ENCODE measurements around the gene HPCAL1. TPM values are rescaled to one million over a fixed set of nuclear protein-coding genes. Genes with fewer than 3 reads are reported as not detected.

The HPCAL1 gene
- total and polyA plus RNA-seq, 8 donors = 14.0 to 571 (median 85.4) TPM

DNA sequence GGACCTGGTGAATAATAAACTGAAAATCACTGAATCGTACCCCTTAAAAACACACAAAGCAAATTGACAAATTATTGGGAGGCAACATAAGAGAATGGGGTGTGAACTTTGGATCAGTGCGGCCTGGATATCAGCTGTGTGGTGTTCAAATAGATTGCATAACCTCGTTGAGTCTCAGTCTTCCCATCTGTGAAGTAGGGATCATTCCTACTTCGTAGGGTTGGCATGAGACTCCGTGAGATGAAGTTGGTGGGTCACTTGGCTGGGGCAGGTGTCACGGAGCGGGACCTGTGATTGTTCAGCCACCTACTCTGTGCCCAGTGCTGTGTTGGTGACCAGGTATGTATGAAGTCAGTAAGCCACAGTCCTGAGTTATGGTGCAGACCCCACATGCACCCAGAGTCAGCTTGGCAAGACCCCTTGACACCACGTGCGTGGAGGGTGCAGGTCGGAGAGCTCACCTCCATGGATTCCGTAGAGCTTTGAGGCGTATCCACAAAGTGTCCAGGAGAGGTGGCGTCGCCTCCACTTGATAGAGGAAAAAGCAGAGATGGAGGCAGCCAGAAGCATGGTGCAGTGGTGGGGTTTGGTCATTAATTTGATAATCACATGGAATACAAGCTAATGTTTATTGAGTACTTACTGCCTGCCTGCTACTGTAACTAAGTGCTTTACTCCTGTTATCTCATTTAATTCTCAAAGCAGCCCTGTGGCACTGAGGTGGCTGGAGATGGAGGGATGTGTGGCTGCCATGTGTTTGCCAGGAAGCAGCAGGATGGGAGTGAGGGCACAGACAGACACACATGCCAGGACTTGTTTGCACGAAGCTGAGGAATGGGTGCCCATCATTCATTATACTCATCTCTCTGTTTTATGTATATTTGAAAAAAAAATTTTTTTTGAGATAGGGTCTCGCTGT lies 35.8 kb downstream of the HPCAL1 start:
- intact Hi-C loops (cut with DNase I; ENCODE audit: low total_unique reads) = no loop called here

DNA sequence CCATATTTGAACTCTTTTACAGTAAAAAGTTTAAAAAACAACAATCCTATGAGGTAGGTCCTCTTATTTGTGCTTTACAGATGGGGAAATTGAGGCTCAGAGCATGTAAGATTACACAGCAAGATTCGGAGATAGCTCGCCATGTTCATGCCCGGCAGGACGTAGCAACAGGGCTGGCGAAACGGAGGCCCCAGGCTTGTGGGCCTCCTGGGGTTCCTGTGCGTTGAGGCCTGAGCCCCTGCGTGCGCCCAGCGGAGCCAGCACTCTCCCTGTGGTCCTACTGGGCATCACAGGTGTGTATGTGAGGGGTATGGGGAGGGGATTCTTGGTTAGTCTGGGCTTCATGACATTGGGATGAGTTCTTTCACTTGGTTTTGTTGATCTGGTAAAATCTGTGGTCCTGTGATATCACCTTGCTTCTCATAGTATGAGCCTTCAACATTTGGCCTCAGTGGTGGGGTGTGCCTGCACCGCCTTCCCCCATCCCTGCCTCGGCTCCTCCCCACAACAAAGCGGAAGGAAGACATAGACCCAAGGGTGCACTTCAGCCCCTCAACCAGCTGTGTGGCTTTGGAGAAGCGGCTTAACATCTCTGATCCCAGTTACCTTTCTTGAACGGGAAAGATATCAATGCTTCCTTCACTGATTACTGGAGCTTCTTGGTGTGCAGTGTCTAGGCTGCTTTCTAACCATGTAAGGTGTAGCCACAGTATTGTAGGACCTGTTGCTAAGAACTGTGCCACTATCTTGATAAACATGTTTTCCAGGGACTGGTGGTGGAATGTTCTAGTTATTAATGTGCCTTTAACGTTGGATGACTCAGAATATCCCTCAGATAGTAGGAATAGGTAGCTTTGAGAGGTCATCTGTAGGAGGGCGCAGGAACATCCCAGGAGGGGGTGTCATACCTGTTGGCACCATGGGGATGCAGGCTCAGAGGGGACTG lies 37.2 kb downstream of the HPCAL1 start:
- WGBS, 5 donors = 89 to 94% (median 91%) methylated on average over 16 to 17 of the region's 17 CpGs
- no peak for DNase-seq
- Histone ChIP-seq H3K27me3 (no peaks in the 10 kb centered on the region), H3K4me1 (peaks cover 8 to 52% (median 21%) of the 10 kb centered on the region in 4 donors), H3K36me3 (peaks cover 0 to 16% (median 9%) of the 10 kb centered on the region in 4 donors), H3K27ac (peak overlapping the region in 1 of 5 donors; percentile 17), H3K9me3 (peaks cover 0 to 6% (median 5%) of the 10 kb centered on the region in 4 donors), H3K4me3 (no peak overlapping the region)
- intact Hi-C loops (cut with DNase I; ENCODE audit: low total_unique reads) = no loop called here
- TF ChIP-seq POLR2A (IDR thresholded peaks at IDR 0.05) (no peak), EP300 (IDR thresholded peaks at IDR 0.05) (no peak), POLR2AphosphoS5 (IDR thresholded peaks at IDR 0.05) (no peak)
- TF ChIP-seq, protein P1, sequence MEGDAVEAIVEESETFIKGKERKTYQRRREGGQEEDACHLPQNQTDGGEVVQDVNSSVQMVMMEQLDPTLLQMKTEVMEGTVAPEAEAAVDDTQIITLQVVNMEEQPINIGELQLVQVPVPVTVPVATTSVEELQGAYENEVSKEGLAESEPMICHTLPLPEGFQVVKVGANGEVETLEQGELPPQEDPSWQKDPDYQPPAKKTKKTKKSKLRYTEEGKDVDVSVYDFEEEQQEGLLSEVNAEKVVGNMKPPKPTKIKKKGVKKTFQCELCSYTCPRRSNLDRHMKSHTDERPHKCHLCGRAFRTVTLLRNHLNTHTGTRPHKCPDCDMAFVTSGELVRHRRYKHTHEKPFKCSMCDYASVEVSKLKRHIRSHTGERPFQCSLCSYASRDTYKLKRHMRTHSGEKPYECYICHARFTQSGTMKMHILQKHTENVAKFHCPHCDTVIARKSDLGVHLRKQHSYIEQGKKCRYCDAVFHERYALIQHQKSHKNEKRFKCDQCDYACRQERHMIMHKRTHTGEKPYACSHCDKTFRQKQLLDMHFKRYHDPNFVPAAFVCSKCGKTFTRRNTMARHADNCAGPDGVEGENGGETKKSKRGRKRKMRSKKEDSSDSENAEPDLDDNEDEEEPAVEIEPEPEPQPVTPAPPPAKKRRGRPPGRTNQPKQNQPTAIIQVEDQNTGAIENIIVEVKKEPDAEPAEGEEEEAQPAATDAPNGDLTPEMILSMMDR (IDR thresholded peaks at IDR 0.05) = no peak

More for the DNA sequence above, 35.8 kb downstream of the HPCAL1 start:
- DNase-seq = no peak
- Histone ChIP-seq H3K4me3 (no peak overlapping the region), H3K27ac (no peak overlapping the region), H3K27me3 (no peaks in the 10 kb centered on the region), H3K9me3 (peaks cover 0 to 7% (median 5%) of the 10 kb centered on the region in 4 donors), H3K4me1 (peaks cover 8 to 39% (median 10%) of the 10 kb centered on the region in 4 donors), H3K36me3 (peaks cover 0 to 16% (median 11%) of the 10 kb centered on the region in 4 donors)
- TF ChIP-seq, protein P1 (IDR thresholded peaks at IDR 0.05) = no peak
- no peak for TF ChIP-seq EP300 (IDR thresholded peaks at IDR 0.05)
- TF ChIP-seq POLR2A (IDR thresholded peaks at IDR 0.05) = no peak
- TF ChIP-seq POLR2AphosphoS5 (IDR thresholded peaks at IDR 0.05) = no peak
- WGBS, 5 donors = 86 to 93% (median 90%) methylated on average over 16 of the region's 16 CpGs

DNA sequence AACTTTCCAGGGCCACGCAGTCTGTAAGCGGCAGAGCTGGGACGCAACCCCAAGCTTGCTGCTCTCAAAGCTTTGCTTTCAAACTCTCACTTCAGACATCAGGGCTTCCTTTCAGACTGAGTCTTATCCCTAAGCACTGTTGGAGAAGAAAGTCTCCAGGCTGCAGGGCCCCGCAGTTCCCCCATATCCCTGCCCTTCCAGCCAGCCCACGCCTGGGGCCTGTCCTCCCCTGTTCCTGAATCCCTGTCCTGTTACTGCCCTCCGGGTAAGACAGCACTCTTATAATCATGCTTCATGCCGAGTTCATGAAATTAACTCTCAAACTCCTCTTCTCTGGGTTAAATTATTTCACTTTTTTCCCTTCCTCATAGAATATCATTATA lies 37.9 kb downstream of the HPCAL1 start:
- intact Hi-C loops (cut with DNase I; ENCODE audit: low total_unique reads) = no loop called here
- H3K9me3 ChIP-seq = no peaks in the 10 kb centered on the region
- peak overlapping the region in 1 of 5 donors; percentile 17 for H3K27ac ChIP-seq
- TF ChIP-seq POLR2AphosphoS5 (IDR thresholded peaks at IDR 0.05) (no peak), POLR2A (IDR thresholded peaks at IDR 0.05) (no peak), EP300 (IDR thresholded peaks at IDR 0.05) (no peak)
- TF ChIP-seq, protein P1 (IDR thresholded peaks at IDR 0.05) = no peak
- peaks cover 0 to 10% (median 4%) of the 10 kb centered on the region in 4 donors for H3K36me3 ChIP-seq
- 82 to 88% (median 87%) methylated on average over 7 of the region's 7 CpGs for whole genome bisulfite sequencing, 5 donors
- DNase-seq = no peak
- no peaks in the 10 kb centered on the region for H3K27me3 ChIP-seq
- peaks cover 8 to 59% (median 24%) of the 10 kb centered on the region in 4 donors for H3K4me1 ChIP-seq
- H3K4me3 ChIP-seq = no peak overlapping the region

DNA sequence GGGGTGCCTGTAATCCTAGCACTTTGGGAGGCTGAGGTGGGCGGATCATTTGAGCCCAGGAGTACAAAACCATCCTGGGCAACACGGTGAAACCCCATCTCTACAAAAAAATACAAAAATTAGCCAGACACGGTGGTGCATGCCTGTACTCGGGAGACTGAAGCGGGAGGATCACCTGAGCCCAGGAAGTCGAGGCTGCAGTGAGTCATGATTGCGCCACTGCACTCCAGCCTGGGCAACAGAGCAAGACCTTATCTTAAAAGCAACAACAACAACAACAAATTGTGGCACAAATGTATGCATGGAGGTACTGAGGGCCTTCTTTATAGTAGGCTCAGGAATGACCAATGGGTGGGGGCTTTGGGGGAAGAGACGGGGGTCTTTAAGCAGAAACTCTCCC lies 38.5 kb downstream of the HPCAL1 start:
- TF ChIP-seq EP300 (IDR thresholded peaks at IDR 0.05) (no peak), POLR2A (IDR thresholded peaks at IDR 0.05) (no peak), POLR2AphosphoS5 (IDR thresholded peaks at IDR 0.05) (no peak)
- TF ChIP-seq, protein P1 (IDR thresholded peaks at IDR 0.05) = no peak
- Histone ChIP-seq H3K27me3 (no peaks in the 10 kb centered on the region), H3K4me3 (no peak overlapping the region), H3K36me3 (peaks cover 0 to 7% (median 3%) of the 10 kb centered on the region in 4 donors), H3K27ac (no peak overlapping the region), H3K4me1 (peaks cover 11 to 65% (median 28%) of the 10 kb centered on the region in 4 donors), H3K9me3 (no peaks in the 10 kb centered on the region)
- intact Hi-C loops (cut with DNase I; ENCODE audit: low total_unique reads) = no loop called here
- 83 to 88% (median 87%) methylated on average over 8 of the region's 8 CpGs for WGBS, 5 donors
- DNase-seq = no peak
